GM18526 (cell line): ENCODE results near the gene TM9SF2.

Experiments
- POLR2A ChIP-seq: IDR thresholded peaks from 3 replicates; pipeline ENCODE4 v1.6.1; 2011; ENCODE audit not compliant: insufficient read length; ENCODE audit errors: extremely low read depth

The TM9SF2 gene

DNA sequence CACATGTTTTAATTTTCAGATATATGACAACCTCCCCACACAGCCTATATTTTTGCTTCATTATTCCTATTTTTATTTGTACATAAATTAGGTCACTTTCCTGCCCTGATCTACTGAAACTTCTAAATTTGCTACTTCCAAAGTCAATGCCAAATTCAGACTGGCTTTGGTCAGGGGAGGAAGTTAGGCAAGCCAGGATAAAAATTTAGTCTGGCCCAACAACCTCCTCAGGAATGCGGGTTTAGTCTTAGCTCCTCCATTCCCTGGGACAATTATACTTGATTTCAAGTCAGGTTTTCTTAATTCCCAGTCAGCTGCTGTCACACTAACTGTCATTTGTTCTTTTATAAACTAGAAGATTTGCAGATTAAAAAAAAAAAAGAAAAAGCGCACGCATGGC is 84.3 kb downstream of the TM9SF2 start:
- no peak for TF ChIP-seq POLR2A

DNA sequence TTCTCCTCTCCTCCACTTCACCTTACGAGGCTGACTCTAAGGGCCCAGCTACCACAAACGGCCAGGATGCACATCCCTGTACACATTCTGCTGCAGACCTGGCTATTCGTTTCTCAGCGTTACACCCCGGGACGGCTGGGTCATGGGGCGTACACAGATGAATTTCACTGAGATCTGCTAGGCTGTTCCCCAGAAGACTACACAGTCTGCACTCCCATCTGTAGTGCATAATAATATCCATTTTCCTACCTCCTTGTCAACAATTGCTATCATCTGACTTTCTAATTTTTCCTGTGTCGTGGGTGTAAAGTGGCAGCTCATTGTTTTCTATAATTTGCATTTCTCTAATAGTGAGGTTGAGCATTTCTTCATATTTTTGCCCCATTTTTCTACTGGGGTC is 85.7 kb downstream of the TM9SF2 start:
- TF ChIP-seq POLR2A, result no peak

DNA sequence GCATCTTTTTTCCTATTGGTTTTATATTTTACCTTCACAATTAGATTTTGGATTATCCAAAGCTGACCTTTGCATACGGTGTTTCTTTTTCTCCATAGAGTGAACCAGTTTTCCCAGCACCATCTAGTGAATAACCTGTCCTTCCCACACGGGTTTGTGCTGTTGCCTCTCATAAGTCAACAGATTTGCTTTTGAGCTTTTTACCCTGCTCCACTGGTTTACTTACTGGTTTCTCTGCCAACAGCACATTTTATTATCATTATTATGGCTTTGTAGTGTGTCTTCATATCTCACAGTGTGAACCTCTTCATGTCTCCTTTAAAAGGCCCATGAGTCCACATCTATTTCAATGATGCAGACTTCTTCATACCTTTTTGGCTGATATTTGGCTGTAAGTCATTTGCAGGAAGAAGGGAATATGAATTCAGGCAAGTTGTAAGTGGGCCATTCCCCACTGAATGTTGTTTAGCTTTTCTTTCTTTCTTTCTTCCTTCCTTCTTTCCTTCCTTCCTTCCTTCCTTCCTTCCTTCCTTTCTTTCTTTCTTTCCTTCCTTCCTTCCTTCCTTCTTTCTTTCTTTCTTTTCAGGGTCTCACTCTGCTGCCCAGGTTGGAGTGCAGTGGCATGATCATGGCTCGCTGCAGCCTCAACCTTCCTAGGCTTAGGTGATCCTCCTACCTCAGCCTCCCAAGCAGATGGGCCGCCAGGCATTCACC is 86.8 kb downstream of the TM9SF2 start:
- no peak for TF ChIP-seq POLR2A

DNA sequence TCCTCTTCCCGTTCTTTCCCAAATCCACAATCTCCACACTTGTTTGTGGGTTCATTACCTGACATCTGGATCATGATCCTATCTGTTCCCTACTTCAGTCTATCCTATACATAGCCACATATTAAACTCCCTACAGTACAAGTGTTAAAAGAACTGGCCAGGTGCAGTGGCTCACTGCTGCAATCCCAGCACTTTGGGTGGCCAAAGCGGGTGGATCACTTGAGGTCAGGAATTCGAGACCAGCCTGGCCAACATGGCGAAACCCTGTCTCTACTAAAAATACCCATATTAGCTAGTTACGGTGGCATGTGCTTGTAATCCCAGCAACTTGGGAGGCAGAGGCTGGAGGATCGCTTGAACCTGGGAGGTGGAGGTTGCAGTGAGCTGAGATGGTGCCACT is 88.3 kb downstream of the TM9SF2 start:
- no peak for TF ChIP-seq POLR2A

DNA sequence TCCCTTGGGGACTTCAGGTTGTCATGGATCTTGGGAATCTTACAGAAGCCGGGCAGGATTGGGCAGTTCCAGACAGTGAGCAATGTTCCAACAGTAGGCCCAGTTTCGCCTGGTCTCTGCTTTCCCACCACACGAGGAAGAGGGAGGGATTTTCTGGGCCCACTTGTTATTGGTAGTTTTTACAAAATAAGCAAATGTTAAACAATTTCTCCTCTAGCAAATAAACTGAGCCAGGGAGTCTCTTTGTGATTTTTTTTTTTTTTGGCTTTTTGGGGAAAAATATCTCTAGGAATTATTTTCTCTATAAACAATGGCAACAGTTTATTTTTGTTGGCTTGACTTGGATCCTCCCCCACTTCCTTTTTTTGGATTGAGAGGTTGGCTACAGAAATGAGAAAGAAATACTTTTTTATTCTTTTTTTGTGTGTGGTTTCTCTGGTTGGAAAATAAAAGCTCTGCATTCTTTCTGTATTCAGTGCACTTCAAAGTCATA is 89.3 kb downstream of the TM9SF2 start:
- no peak for TF ChIP-seq POLR2A

DNA sequence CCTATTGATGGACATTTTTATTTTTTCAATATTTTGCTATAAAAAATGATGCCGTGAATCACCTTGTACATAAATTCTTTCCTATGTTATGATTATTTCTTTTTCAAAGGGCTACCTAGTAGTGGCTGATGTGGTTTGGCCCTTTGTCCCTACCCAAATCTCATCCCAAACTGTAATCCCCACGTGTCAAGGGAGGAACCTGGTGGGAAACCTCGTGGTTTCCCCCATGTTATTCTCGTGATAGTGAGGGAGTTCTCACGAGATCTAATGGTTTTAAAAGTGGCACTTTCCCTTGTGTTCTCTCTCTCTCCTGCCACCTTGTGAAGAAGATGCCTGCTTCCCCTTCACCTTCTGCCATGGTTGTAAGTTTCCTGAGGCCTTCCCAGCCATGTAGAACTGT is 94.9 kb downstream of the TM9SF2 start:
- TF ChIP-seq POLR2A, result no peak

DNA sequence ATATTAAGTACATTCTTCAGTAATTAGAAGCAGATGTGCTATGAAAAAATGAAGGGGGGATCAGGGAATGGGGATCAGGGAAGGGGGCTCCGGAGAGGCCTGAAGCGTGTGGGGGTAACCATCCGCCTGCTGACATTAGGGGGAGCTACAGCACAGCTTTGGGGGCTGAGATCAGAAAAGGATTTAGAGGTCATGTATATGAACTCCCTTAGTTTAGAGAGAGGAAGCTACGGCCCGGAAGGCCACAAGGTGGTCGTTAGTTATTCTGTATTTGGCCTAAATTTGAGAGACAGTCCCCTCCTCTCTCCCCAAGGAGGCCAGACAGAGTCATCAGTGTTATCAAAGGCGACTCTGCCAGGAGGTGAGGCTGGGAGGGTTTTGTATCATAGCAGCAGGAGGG is 99.0 kb downstream of the TM9SF2 start:
- no peak for TF ChIP-seq POLR2A

DNA sequence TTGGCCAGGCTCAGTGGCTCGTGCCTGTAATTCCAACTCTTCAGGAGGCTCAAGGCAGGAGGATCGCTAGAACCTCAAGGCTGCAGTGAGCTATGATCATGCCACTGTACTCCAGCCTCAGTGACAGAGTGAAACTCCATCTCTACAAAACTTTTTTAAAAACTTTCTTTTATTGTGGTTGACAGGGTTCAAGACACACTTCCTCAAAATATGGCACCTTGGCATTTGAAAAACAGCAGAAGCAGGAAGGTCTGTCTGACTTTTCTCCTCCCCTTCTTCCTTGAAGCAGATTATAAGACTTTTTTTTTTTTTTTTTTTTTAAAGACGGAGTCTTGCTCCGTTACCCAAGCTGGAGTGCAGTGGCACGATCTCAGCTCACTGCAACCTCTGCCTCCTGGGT is 100.3 kb downstream of the TM9SF2 start:
- TF ChIP-seq POLR2A, result no peak

DNA sequence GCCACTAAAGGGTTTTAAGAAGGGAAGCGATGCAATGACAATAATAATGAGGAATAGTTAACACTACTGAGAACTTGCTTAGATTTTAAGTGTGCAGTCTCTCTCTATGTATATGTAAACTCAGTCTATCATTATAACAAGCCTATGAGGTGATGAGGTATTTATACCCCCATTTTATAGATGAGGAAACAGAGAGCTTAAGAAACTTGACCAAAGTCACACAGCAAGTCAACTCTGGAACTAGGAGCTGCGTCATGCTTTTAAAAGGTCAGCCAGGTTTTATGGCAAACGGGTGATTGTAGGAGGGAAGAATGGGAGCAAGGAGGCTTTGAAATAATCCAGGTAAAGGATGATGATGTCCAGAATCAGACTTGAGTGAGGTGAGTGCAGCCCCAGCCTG is 103.4 kb downstream of the TM9SF2 start:
- no peak for TF ChIP-seq POLR2A

DNA sequence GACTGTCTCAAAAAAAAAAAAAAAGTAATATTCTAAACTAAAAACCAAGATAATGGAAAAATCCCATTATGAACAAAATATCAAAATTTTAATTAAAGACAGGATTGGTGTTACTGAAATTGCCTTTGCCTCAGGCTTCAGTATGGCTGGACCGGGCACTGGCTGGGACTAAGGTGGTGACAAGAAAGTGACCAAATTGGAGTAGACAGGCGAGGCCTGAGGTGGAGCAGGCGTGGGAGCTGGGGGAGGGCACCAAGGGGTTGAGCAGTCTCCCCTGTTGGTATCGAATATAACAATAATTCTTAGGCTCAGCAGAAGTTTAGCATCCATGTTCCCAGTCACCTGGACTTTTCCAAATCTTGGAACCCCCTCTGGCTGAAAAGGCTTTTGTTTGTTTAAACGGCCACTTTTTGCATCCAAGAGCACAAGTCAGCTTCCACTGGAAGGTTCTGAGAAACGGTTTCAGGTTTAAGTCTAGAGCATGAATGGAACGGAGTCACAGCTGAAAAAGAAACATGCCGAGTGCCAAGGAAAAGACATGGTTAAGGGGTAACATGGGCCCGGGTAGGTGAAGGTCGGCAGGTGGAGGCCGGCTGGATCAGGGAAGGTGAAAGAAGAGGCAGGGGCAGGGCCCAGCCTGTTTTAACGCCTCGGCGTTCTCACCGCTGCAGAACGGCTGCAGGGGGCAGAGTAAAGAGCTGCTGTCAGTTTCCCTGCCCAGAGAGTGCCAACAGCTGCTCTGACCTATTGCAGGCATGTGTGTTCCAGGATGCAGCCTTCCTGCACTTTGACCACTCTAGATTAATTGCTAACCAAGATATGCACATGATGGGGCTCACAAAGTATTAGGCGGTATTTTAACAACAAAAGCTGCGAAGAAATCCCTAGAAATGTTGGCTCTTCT is 104.4 kb downstream of the TM9SF2 start:
- TF ChIP-seq POLR2A, result no peak

DNA sequence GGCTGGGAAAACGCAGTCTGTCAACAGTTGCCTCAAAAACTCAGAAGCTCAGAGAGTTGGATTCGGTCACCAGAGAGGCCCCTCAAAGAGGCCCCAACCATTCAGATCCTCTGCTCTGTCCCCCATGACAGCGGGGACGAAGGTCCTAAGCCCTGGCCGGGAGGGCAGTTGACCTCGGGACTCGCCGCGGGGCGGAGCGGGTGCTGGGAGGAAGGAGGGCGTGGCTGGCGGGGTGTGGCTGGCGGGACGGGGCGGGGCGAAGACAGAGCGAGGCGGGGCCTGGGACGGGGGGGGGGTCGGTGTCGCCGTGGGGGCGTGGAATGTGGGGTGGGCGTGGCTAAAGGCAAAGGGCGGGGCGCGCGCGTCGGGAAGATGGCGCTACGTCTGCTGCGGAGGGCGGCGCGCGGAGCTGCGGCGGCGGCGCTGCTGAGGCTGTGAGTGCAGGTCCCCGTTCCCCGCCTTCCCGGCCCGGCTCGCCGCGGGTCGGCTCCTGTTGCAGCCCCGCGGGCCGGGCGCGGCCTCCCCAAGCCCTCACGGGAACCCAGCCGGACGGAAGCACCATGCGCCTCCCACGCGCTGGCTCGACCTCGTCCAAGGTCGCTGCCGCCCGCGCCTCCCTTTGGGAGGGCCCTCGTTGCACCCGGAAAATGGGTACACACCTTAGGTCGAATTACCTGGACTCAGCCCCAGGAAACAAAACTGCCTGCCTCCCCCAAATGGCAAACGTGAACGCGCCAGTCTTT is 105.2 kb downstream of the TM9SF2 start, which contains the start of gene CLYBL:
TSS of gene CLYBL (plus strand) at position 367 of the 743 bp plus-strand sequence.
- TF ChIP-seq POLR2A, result peak; percentile 91

DNA sequence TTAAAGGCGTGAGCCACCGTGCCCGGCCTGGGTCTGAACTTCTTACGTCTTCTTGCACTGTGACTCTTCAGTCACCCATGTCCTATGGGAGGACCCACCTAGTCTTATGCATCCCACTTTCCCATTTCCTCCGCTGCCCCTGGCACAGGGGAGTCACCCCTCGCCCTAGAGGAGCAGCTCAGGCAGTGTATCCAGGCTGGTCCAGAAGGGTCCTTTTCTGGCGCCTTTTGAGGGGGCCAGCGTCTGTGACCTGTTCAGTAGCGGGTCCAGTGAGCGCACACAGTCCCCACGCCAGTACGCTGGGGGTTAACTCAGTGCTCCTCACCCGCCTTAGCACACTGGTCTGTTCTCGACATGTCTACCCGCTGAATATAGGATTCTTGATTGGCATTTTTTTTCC is 107.1 kb downstream of the TM9SF2 start:
- TF ChIP-seq POLR2A, result no peak

DNA sequence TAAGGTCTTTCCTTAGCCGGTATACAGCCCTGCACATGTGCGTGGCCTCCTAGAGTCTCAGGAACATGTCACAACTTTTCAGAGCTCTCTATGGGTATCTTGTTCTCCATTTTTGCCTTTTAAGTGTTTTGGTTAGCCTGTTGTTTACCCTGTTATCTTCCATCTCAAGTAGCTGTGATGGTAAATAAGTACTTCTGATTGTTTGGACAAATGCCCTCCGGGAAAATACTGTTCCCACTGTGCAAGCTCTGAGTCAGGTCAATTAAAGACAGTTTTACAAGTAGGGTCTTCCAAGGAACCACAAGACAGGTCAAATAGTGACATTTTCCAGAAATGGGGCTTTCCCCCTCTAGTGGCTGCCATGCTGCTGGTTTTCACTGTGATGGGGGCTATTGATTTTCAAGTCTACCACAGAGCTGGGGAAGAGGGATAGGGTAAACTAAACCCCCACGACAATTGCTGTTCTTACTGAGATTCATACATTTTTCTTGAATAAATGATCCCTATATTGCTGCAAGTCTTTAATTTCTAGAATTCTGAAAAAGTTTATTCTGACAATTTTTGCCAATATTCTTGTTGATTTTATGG is 109.5 kb downstream of the TM9SF2 start:
- no peak for TF ChIP-seq POLR2A
